Chondrocyte (in vitro differentiated cells): ENCODE data around the gene POFUT1. TPM values are rescaled to one million over a fixed set of nuclear protein-coding genes. Genes with fewer than 3 reads are reported as not detected.

ENCODE experiments used
- DNase-seq: peaks from one replicate; pipeline ENCODE4 v3.0.0; 2021; ENCODE audit warnings: mixed read lengths, low spot score
- H3K27ac Mint-ChIP-seq: one replicate; pipeline ENCODE4 v1.8.0; 2021; ENCODE audit warnings: mild to moderate bottlenecking, moderate library complexity, mixed read lengths; ENCODE audit not compliant: unreplicated experiment
- H3K27me3 Mint-ChIP-seq: 2 replicates; pipeline ENCODE4 v1.8.0; 2021; ENCODE audit warnings: low read depth, mixed read lengths
- H3K36me3 Mint-ChIP-seq: 2 replicates; pipeline ENCODE4 v1.8.0; 2021; ENCODE audit warnings: low read depth, mixed read lengths
- H3K4me1 Mint-ChIP-seq: 2 replicates; pipeline ENCODE4 v1.8.0; 2021; ENCODE audit warnings: low read depth, mild to moderate bottlenecking, mixed read lengths
- H3K4me3 Mint-ChIP-seq: one replicate; pipeline ENCODE4 v1.8.0; 2021; ENCODE audit warnings: mild to moderate bottlenecking, moderate library complexity, mixed read lengths; ENCODE audit not compliant: unreplicated experiment
- H3K9me3 Mint-ChIP-seq: 2 replicates; pipeline ENCODE4 v1.8.0; 2021; ENCODE audit warnings: low read depth, mixed read lengths
- CTCF ChIP-seq: fragments of 200-600 bp; sonication (generic); IDR thresholded peaks from 2 replicates; pipeline ENCODE4 v1.5.0; 2021; ENCODE audit warnings: antibody characterized with exemption, mild to moderate bottlenecking, moderate library complexity
- total RNA-seq: library from RNA; stranded (reverse); gene quantifications from 3 replicates; pipeline ENCODE4 v1.2.1, GENCODE V29; 2021

The POFUT1 gene
- total RNA-seq, 1 donor from 2014 or later = 68.3 TPM

GRCh38 chr20:32213870-32214269 lies 6.2 kb downstream of the POFUT1 start:
- H3K4me1 Mint-ChIP-seq = peaks cover 14% of the 10 kb centered on the region
- H3K9me3 Mint-ChIP-seq = no peaks in the 10 kb centered on the region
- TF ChIP-seq CTCF = no peak
- peaks cover 36% of the 10 kb centered on the region for H3K36me3 Mint-ChIP-seq
- H3K27ac Mint-ChIP-seq = no peak overlapping the region
- no peak for DNase-seq
- no peaks in the 10 kb centered on the region for H3K27me3 Mint-ChIP-seq
- no peak overlapping the region for H3K4me3 Mint-ChIP-seq

- Mint-ChIP-seq H3K27ac (no peak overlapping the region), H3K27me3 (no peaks in the 10 kb centered on the region), H3K4me1 (peaks cover 1% of the 10 kb centered on the region), H3K9me3 (no peaks in the 10 kb centered on the region), H3K36me3 (peaks cover 44% of the 10 kb centered on the region), H3K4me3 (no peak overlapping the region)
- no peak for TF ChIP-seq CTCF
- no peak for DNase-seq
Observed at GRCh38 chr20:32215147-32215546, 7.5 kb downstream of the POFUT1 start.

- Mint-ChIP-seq H3K9me3 (no peaks in the 10 kb centered on the region), H3K4me3 (no peak overlapping the region), H3K36me3 (peaks cover 46% of the 10 kb centered on the region), H3K27me3 (no peaks in the 10 kb centered on the region), H3K27ac (no peak overlapping the region), H3K4me1 (no peaks in the 10 kb centered on the region)
- DNase-seq = no peak
- no peak for TF ChIP-seq CTCF
Observed at GRCh38 chr20:32215729-32216128, 8.0 kb downstream of the POFUT1 start.

- no peaks in the 10 kb centered on the region for H3K4me1 Mint-ChIP-seq
- no peak overlapping the region for H3K27ac Mint-ChIP-seq
- no peak overlapping the region for H3K4me3 Mint-ChIP-seq
Observed at GRCh38 chr20:32216179-32217142, 8.8 kb downstream of the POFUT1 start.

More at GRCh38 chr20:32216179-32217142, 8.8 kb downstream of the POFUT1 start:
- Mint-ChIP-seq H3K36me3 (peaks cover 45% of the 10 kb centered on the region), H3K9me3 (no peaks in the 10 kb centered on the region), H3K27me3 (no peaks in the 10 kb centered on the region)
- TF ChIP-seq CTCF = no peak
- DNase-seq = no peak
